HG03066 (cell line): ENCODE results near the gene RNASE4.
"Not testable (repeated sequence)": the region's sequence is repeated elsewhere in the genome, so short reads cannot be mapped to it uniquely, and the experiment has no call there.

ENCODE experiments used
- ATAC-seq: cut with Tn5 transposase; IDR thresholded peaks from one replicate; pipeline ENCODE4 v1.9.1; 2021; ENCODE audit warnings: low read depth; ENCODE audit not compliant: unreplicated experiment

The RNASE4 gene

GRCh38 chr14:20733684-20734429 lies 49.5 kb downstream of the RNASE4 start:
- no peak for ATAC-seq

GRCh38 chr14:20734430-20734806 lies 50.1 kb downstream of the RNASE4 start:
- ATAC-seq: no peak

- not testable (repeated sequence) for ATAC-seq
Observed at GRCh38 chr14:20738292-20738691, 53.9 kb downstream of the RNASE4 start.

- no peak for ATAC-seq
Observed at GRCh38 chr14:20742132-20742531, 57.8 kb downstream of the RNASE4 start.

- ATAC-seq: no peak
Observed at GRCh38 chr14:20743556-20743955, 59.2 kb downstream of the RNASE4 start.

GRCh38 chr14:20745571-20746358 lies 61.4 kb downstream of the RNASE4 start, which contains the start of gene EDDM3A:
TSS of gene EDDM3A (plus strand) at chr14:20745887. CDS start at chr14:20747581, 1,694 bp downstream.
- ATAC-seq: no peak

- ATAC-seq: no peak
Observed at GRCh38 chr14:20746566-20746965, 62.2 kb downstream of the RNASE4 start.

- ATAC-seq: no peak
Observed at GRCh38 chr14:20748439-20748838, 64.1 kb downstream of the RNASE4 start.

- no peak for ATAC-seq
Observed at GRCh38 chr14:20750194-20750593, 65.8 kb downstream of the RNASE4 start.
